PFSK-1 (cell line): Measurements from ENCODE around the gene MR1.

ENCODE experiments used
- POLR2AphosphoS5 ChIP-seq: IDR thresholded peaks from 2 replicates; pipeline ENCODE4 v1.6.1; 2012; ENCODE audit warnings: low read depth, mild to moderate bottlenecking, control low read depth, low read length, moderate library complexity
- SIN3A ChIP-seq: IDR thresholded peaks from 2 replicates; pipeline ENCODE4 v1.6.1; 2012; ENCODE audit warnings: mild to moderate bottlenecking, low read length, moderate library complexity, borderline replicate concordance; ENCODE audit not compliant: insufficient read depth

DNA sequence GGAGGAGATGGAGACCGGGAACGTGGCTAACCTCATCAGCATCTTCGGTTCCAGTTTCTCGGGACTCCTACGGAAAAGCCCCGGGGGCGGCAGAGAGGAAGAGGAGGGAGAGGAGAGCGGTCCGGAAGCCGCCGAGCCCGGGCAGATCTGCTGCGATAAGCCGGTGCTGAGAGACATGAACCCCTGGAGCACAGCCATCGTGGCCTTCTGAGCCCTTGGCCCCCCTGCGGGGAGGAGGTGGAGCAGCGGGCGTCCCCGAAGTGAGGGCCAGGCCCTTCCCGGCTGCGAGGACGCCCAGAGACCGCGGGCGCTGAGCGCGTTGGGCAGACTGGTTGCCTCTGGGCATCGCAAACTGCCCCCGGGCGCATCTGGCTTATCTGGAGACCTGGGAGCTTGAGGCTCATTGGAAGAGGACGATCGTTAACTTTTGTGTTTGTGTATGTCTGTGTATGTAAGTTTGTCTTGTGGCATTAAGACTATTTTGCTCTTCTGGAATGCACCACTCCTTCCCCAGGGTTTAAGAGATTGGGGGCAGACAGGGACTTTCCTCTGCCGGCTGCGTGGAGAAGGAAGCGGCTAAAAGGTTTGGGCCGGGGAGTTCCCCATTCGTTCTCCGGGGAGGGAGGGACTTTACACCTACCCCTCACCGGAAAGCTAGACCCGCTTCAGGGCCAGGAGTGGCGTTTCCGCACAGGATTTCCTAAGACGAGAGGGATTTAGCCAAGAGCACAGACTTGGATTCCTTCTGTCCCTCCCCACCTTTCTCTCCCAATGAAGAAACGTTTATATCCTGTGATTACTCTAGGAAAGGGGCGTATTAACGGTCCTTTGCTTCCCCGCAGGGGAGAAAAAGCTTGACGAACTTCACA is 56.1 kb downstream of the MR1 start:
- TF ChIP-seq SIN3A (no peak), POLR2AphosphoS5 (no peak)
